K562 (cell line): ENCODE results near the gene LARP4B. TPM values are rescaled to one million over a fixed set of nuclear protein-coding genes. Genes with fewer than 3 reads are reported as not detected.

Experiments
- ATAC-seq: fragments of 200-7000 bp; cut with Tn5 transposase; 3 replicates; pipeline ENCODE4 v1.9.1; 2020; ENCODE audit warnings: moderate library complexity
- BruUV-seq: library from RNA; stranded (reverse); fragments of 400-500 nt; replicated peaks from 2 replicates; lab custom pipeline; 2021; lab: Mats Ljungman, UMichigan
- CTCF ChIA-PET: fragments of 300-600 bp; formaldehyde crosslinking; extraction: SDS; loops from one replicate; lab custom pipeline; 2021; ENCODE audit warnings: low intra/inter-chr PET ratio; lab: Yijun Ruan, JAX
- POLR2A ChIA-PET: fragments of 300-600, 350-650 bp; sonication (Branson Sonifier 250); formaldehyde crosslinking; extraction: SDS; loops from one replicate; lab custom pipeline; 2021; ENCODE audit warnings: antibody characterized with exemption, inconsistent platforms; lab: Yijun Ruan, JAX
- DNase-seq, 4 experiments: peaks; one replicate each; pipeline versions ENCODE4 v3.0.0 to v3.0.0-alpha.2; 2011 to 2018; ENCODE audit warnings: low spot score in 3 of 4, mixed read lengths in 3 of 4; ENCODE audit errors: extremely low read depth in 1 of 4
- FAIRE-seq: peaks from 2 replicates; lab custom pipeline; 2011; peaks lifted over from hg19 to GRCh38; lab: Jason Lieb, UNC
- H2AFZ ChIP-seq: 2 replicates; pipeline ENCODE4 v1.6.0; 2011; ENCODE audit warnings: low read depth, low read length, control low read depth, inconsistent platforms
- H3K27ac ChIP-seq: fragments of 200-600 bp; 3 replicates; pipeline ENCODE4 v1.8.0; 2011; ENCODE audit warnings: low read depth, mild to moderate bottlenecking, control low read depth, inconsistent platforms, low read length, moderate library complexity, mixed read lengths; ENCODE audit errors: extremely low read depth
- H3K27me3 ChIP-seq, 2 experiments: fragments of 300-600 bp in 1 of 2; 2 replicates in 1 of 2; 3 replicates in 1 of 2; pipeline versions ENCODE4 v1.6.0 to v1.8.0; 2011; ENCODE audit warnings: inconsistent platforms in 2 of 2, low read length in 2 of 2, mild to moderate bottlenecking in 1 of 2, mixed read lengths in 1 of 2, moderate library complexity in 1 of 2; ENCODE audit not compliant: control insufficient read depth in 2 of 2, insufficient read depth in 2 of 2
- H3K36me3 ChIP-seq: fragments of 300-600 bp; 3 replicates; pipeline ENCODE4 v1.8.0; 2011; ENCODE audit warnings: mild to moderate bottlenecking, low read length, inconsistent platforms; ENCODE audit not compliant: control insufficient read depth, insufficient read depth
- H3K4me1 ChIP-seq, 2 experiments: fragments of 200-600 bp in 1 of 2; replicated peaks in 1 of 2; 2 replicates in 1 of 2; 3 replicates in 1 of 2; pipeline versions ENCODE4 v1.5.1 to v1.8.0; 2011; ENCODE audit warnings: inconsistent platforms in 2 of 2, low read length in 2 of 2, mild to moderate bottlenecking in 1 of 2, mixed read lengths in 1 of 2, moderate library complexity in 1 of 2; ENCODE audit not compliant: control insufficient read depth in 2 of 2, insufficient read depth in 2 of 2
- H3K4me2 ChIP-seq: 2 replicates; pipeline ENCODE4 v1.6.1; 2011; ENCODE audit warnings: low read length, control low read depth, inconsistent platforms, mixed read lengths; ENCODE audit not compliant: insufficient read depth
- H3K4me3 ChIP-seq: fragments of 200-600 bp; sonication (generic), shearing (Covaris generic); 2 replicates; pipeline ENCODE4 v1.5.1; 2016; ENCODE audit warnings: control low read depth, inconsistent platforms
- H3K79me2 ChIP-seq: fragments of 200-600 bp; 3 replicates; pipeline ENCODE4 v1.8.0; 2011; ENCODE audit warnings: low read length, inconsistent platforms; ENCODE audit not compliant: control insufficient read depth, insufficient read depth
- H3K9ac ChIP-seq, 2 experiments: 2 replicates each; pipeline versions ENCODE4 v1.6.0 to v1.6.1; 2011; ENCODE audit warnings: low read depth in 2 of 2, low read length in 2 of 2, control low read depth in 1 of 2, inconsistent platforms in 1 of 2, mild to moderate bottlenecking in 1 of 2, mixed read lengths in 1 of 2; ENCODE audit not compliant: insufficient read depth in 1 of 2
- H3K9me1 ChIP-seq: one replicate; pipeline ENCODE4 v1.6.0; 2011; ENCODE audit warnings: inconsistent platforms, mild to moderate bottlenecking, low read length, moderate library complexity; ENCODE audit not compliant: control insufficient read depth, insufficient read depth
- H3K9me3 ChIP-seq: replicated peaks from 2 replicates; pipeline ENCODE4 v1.5.1; 2011; ENCODE audit warnings: low read depth, low read length, inconsistent platforms; ENCODE audit not compliant: control insufficient read depth, insufficient read depth
- H4K20me1 ChIP-seq: replicated peaks from 2 replicates; pipeline ENCODE4 v1.6.1; 2011; ENCODE audit warnings: low read length, inconsistent platforms, mixed read lengths; ENCODE audit not compliant: control insufficient read depth, insufficient read depth
- CEBPG ChIP-seq, 3 experiments: fragments of 200-800 bp in 1 of 3; sonication (Bioruptor generic) in 1 of 3; sonication (generic) in 1 of 3; formaldehyde crosslinking in 1 of 3; IDR thresholded peaks in 2 of 3; conservative IDR thresholded peaks in 1 of 3; 2 replicates each; pipeline versions ENCODE4 v1.6.1 to v1.8.0; 2016 to 2022; ENCODE audit warnings: missing compliant biosample characterization in 2 of 3, missing genetic modification characterization in 2 of 3, mild to moderate bottlenecking in 1 of 3, missing genetic modification reagents in 1 of 3
- CXXC5 ChIP-seq: fragments of 250-450 bp; sonication (Bioruptor Pico); IDR thresholded peaks from 2 replicates; pipeline ENCODE4 v1.8.0; 2022; ENCODE audit warnings: inconsistent platforms, mild to moderate bottlenecking, moderate library complexity
- JUND ChIP-seq, 2 experiments: IDR thresholded peaks; 2 replicates in 1 of 2; 3 replicates in 1 of 2; pipeline ENCODE4 v1.6.1; 2011; ENCODE audit warnings: borderline replicate concordance in 2 of 2, low read depth in 2 of 2, low read length in 2 of 2, improper control_type of control experiment in 1 of 2, missing biosample characterization in 1 of 2, missing genetic modification characterization in 1 of 2, missing genetic modification reagents in 1 of 2
- POLR2AphosphoS5 ChIP-seq: IDR thresholded peaks from 2 replicates; pipeline ENCODE4 v1.6.1; 2011; ENCODE audit warnings: mild to moderate bottlenecking, low read depth, low read length, moderate library complexity; ENCODE audit not compliant: control insufficient read depth, insufficient read depth
- RBM22 ChIP-seq: fragments of 200-400 bp; formaldehyde crosslinking; IDR thresholded peaks from 2 replicates; pipeline ENCODE4 v1.6.1; 2018; ENCODE audit warnings: low read length, low read depth; ENCODE audit not compliant: poor library complexity, severe bottlenecking
- RBM34 ChIP-seq: fragments of 200-400 bp; formaldehyde crosslinking; IDR thresholded peaks from 2 replicates; pipeline ENCODE4 v1.6.1; 2018; ENCODE audit warnings: low read length, borderline replicate concordance; ENCODE audit not compliant: insufficient read depth
- SP2 ChIP-seq: IDR thresholded peaks from 2 replicates; pipeline ENCODE4 v1.6.1; 2011; ENCODE audit warnings: mild to moderate bottlenecking, low read depth, low read length, moderate library complexity; ENCODE audit not compliant: poor library complexity, severe bottlenecking; ENCODE audit errors: extremely low read depth
- TCF7L2 ChIP-seq: fragments of 150-350 bp; IDR thresholded peaks from 2 replicates; pipeline ENCODE4 v1.6.1; 2016; ENCODE audit warnings: low read depth, mild to moderate bottlenecking, low read length, moderate library complexity
- ZNF507 ChIP-seq: conservative IDR thresholded peaks from 2 replicates; pipeline ENCODE4 v1.6.1; 2017; ENCODE audit warnings: missing genetic modification characterization, missing compliant biosample characterization
- WGBS: fragments of 100-300 bp; shearing (Covaris generic); methylation state at CpG from one replicate; pipeline ENCODE4 v1.1.6; 2016; ENCODE audit warnings: low coverage, mixed read lengths; ENCODE audit not compliant: insufficient coverage; ENCODE audit errors: missing lambda C conversion rate; 5-methylcytosine and 5-hydroxymethylcytosine counted together
- in situ Hi-C: fragments of 300-500 bp; cut with MboI; formaldehyde crosslinking; loops from 4 replicates; pipeline ENCODE4 v1.15.0; 2018; ENCODE audit warnings: inconsistent platforms, mixed read lengths
- intact Hi-C: fragments of 100-400 bp; cut with micrococcal nuclease; formaldehyde crosslinking; loops from 2 replicates; pipeline ENCODE4 v1.14.2; 2022
- polyA plus RNA-seq, 8 experiments: library from polyadenylated mRNA; depleted of rRNA in 4 of 8; stranded (reverse) in 5 of 8; unstranded in 3 of 8; fragments of >200 nt; fragmentation: Nextera tagmentation in 2 of 8; fragmentation: Illumina TruSeq in 1 of 8; extraction: Ambion mirVana in 2 of 8; extraction: Trizol in 1 of 8; gene quantifications; 2 replicates each; pipeline versions ENCODE4 v1.2.1 to v1.2.3, GENCODE V29; 2011 to 2014; ENCODE audit warnings: inconsistent platforms in 1 of 8, missing spikeins in 1 of 8
- total RNA-seq, 7 experiments: library from RNA; depleted of rRNA in 6 of 7; stranded (reverse); fragments of >200 nt in 6 of 7; fragmentation: Illumina TruSeq in 2 of 7; extraction: Trizol in 2 of 7; gene quantifications; 2 replicates each; pipeline versions ENCODE4 v1.2.1 to v1.2.3, GENCODE V29; 2011 to 2021; ENCODE audit warnings: low replicate concordance in 1 of 7
- TF ChIP-seq, protein P1 (sequence below): IDR thresholded peaks from 2 replicates; pipeline ENCODE4 v1.6.1; 2012; ENCODE audit warnings: low read depth, low read length, improper control_type of control experiment, borderline replicate concordance
- TF ChIP-seq, protein P2 (sequence below): sonication (generic); formaldehyde crosslinking; IDR thresholded peaks from 2 replicates; pipeline ENCODE4 v1.8.0; 2023; ENCODE audit warnings: mild to moderate bottlenecking, missing genetic modification reagents
- TF ChIP-seq, protein P3 (sequence below): fragments of 450-650 bp; formaldehyde crosslinking; IDR thresholded peaks from 2 replicates; pipeline ENCODE4 v1.4.0; 2020; ENCODE audit warnings: mild to moderate bottlenecking

LARP4B gene
- total and polyA plus RNA-seq, 9 of the 15 experiments (the other 6 are each of a cell fraction or from before 2014, with no cell fraction given): 11.8 to 130 (median 42.6) TPM

DNA sequence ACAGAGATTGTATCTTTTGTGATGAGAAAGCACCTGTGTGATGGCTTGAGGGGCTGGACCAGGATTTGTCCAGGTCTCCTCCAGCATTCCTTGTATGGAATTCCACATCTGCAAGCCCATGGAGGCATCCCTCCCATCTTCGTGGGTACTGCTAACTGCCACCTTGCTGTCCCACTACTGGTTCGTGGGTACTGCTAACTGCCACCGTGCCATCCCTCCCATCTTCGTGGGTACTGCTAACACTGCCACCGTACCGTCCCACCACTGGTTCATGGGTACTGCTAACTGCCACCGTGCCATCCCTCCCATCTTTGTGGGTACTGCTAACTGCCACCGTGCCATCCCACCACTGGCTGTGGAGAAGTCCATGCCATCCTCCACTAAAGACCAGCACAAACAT, 111.7 kb downstream of the LARP4B start:
- no peak overlapping the region for H3K4me2 ChIP-seq
- H3K9ac ChIP-seq: no peak overlapping the region
- intact Hi-C loops: no loop called here
- ATAC-seq (no peak), DNase-seq (no peak), FAIRE-seq (no peak)
- H3K36me3 ChIP-seq: peaks cover 98% of the 10 kb centered on the region
- CTCF ChIA-PET: no interaction called here
- POLR2A ChIA-PET: interaction anchor here (0.6 kb wide), 1 partner anchor 18 kb away, joined by 3 read pairs; no protein-coding TSS in a partner anchor
- no peaks in the 10 kb centered on the region for H3K79me2 ChIP-seq
- H3K9me1 ChIP-seq: no peaks in the 10 kb centered on the region
- H3K4me3 ChIP-seq: no peak overlapping the region
- H3K27me3 ChIP-seq: no peaks in the 10 kb centered on the region
- H3K4me1 ChIP-seq: peaks cover 0 to 4% of the 10 kb centered on the region in 2 experiments; a peak in 1 of 5 replicates
- no TSS peak for BruUV-seq
- 95% methylated on average over 8 of the region's 8 CpGs for WGBS
- no peaks in the 10 kb centered on the region for H3K9me3 ChIP-seq
- H3K27ac ChIP-seq: no peak overlapping the region
- no peaks in the 10 kb centered on the region; the same call in 1 of the 2 replicates for H4K20me1 ChIP-seq
- H2AFZ ChIP-seq: no peak overlapping the region
- in situ Hi-C loops: no loop called here
- no peak for TF ChIP-seq CEBPG (CRISPR knock-in tag; IDR thresholded peaks at IDR 0.05)
- TF ChIP-seq CEBPG (tag; conservative IDR thresholded peaks at IDR 0.05 in 1 of 2, IDR thresholded peaks at IDR 0.05 in 1 of 2): no peak
- no peak for TF ChIP-seq CXXC5 (CRISPR knock-in tag)
- no peak for TF ChIP-seq JUND (IDR thresholded peaks at IDR 0.05; ENCODE audit: borderline replicate concordance, low read depth, low read length)
- no peak for TF ChIP-seq JUND (tag; IDR thresholded peaks at IDR 0.05; ENCODE audit: borderline replicate concordance, low read depth, low read length)
- no peak for TF ChIP-seq RBM22
- TF ChIP-seq TCF7L2: no peak
- no peak for TF ChIP-seq POLR2AphosphoS5
- TF ChIP-seq, protein P1, sequence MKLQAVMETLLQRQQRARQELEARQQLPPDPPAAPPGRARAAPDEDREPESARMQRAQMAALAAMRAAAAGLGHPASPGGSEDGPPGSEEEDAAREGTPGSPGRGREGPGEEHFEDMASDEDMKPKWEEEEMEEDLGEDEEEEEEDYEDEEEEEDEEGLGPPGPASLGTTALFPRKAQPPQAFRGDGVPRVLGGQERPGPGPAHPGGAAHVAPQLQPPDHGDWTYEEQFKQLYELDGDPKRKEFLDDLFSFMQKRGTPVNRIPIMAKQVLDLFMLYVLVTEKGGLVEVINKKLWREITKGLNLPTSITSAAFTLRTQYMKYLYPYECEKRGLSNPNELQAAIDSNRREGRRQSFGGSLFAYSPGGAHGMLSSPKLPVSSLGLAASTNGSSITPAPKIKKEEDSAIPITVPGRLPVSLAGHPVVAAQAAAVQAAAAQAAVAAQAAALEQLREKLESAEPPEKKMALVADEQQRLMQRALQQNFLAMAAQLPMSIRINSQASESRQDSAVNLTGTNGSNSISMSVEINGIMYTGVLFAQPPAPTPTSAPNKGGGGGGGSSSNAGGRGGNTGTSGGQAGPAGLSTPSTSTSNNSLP: no peak
- TF ChIP-seq, protein P2, sequence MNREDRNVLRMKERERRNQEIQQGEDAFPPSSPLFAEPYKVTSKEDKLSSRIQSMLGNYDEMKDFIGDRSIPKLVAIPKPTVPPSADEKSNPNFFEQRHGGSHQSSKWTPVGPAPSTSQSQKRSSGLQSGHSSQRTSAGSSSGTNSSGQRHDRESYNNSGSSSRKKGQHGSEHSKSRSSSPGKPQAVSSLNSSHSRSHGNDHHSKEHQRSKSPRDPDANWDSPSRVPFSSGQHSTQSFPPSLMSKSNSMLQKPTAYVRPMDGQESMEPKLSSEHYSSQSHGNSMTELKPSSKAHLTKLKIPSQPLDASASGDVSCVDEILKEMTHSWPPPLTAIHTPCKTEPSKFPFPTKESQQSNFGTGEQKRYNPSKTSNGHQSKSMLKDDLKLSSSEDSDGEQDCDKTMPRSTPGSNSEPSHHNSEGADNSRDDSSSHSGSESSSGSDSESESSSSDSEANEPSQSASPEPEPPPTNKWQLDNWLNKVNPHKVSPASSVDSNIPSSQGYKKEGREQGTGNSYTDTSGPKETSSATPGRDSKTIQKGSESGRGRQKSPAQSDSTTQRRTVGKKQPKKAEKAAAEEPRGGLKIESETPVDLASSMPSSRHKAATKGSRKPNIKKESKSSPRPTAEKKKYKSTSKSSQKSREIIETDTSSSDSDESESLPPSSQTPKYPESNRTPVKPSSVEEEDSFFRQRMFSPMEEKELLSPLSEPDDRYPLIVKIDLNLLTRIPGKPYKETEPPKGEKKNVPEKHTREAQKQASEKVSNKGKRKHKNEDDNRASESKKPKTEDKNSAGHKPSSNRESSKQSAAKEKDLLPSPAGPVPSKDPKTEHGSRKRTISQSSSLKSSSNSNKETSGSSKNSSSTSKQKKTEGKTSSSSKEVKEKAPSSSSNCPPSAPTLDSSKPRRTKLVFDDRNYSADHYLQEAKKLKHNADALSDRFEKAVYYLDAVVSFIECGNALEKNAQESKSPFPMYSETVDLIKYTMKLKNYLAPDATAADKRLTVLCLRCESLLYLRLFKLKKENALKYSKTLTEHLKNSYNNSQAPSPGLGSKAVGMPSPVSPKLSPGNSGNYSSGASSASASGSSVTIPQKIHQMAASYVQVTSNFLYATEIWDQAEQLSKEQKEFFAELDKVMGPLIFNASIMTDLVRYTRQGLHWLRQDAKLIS (CRISPR knock-in tag): no peak
- TF ChIP-seq, protein P3, sequence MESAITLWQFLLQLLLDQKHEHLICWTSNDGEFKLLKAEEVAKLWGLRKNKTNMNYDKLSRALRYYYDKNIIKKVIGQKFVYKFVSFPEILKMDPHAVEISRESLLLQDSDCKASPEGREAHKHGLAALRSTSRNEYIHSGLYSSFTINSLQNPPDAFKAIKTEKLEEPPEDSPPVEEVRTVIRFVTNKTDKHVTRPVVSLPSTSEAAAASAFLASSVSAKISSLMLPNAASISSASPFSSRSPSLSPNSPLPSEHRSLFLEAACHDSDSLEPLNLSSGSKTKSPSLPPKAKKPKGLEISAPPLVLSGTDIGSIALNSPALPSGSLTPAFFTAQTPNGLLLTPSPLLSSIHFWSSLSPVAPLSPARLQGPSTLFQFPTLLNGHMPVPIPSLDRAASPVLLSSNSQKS (CRISPR knock-in tag): no peak
- no peak for TF ChIP-seq RBM34
- TF ChIP-seq SP2: no peak
- no peak for TF ChIP-seq ZNF507
